HG03066 (cell line): ENCODE data around the gene TANK.
A peak's percentile ranks its signal among the peaks of the same experiment; 100 is the strongest.

Source experiments
- ATAC-seq: cut with Tn5 transposase; IDR thresholded peaks from one replicate; pipeline ENCODE4 v1.9.1; 2021; ENCODE audit warnings: low read depth; ENCODE audit not compliant: unreplicated experiment

The TANK gene

GRCh38 chr2:161160226-161161073 is at the start of gene TANK:
Gene TANK, plus strand, starts transcription at chr2:161160428. Its CDS starts 19,235 bp downstream, at chr2:161179663.
- peak; percentile 87 for ATAC-seq

- ATAC-seq = no peak
These were observed 48.7 kb upstream of the TANK start for GRCh38 chr2:161111531-161111930.

GRCh38 chr2:161112908-161113307 is 47.3 kb upstream of the TANK start:
- no peak for ATAC-seq

GRCh38 chr2:161113693-161114575 is 46.3 kb upstream of the TANK start:
- no peak for ATAC-seq

GRCh38 chr2:161115205-161115604 is 45.0 kb upstream of the TANK start:
- ATAC-seq = no peak

GRCh38 chr2:161115605-161116380 is 44.4 kb upstream of the TANK start:
- ATAC-seq = no peak

GRCh38 chr2:161116509-161116908 is 43.7 kb upstream of the TANK start:
- ATAC-seq = no peak

GRCh38 chr2:161117506-161117905 is 42.7 kb upstream of the TANK start:
- no peak for ATAC-seq

- ATAC-seq = peak; percentile 38
These were observed 41.5 kb upstream of the TANK start for GRCh38 chr2:161118722-161119121.

- ATAC-seq = no peak
These were observed 40.7 kb upstream of the TANK start for GRCh38 chr2:161119483-161119882.

GRCh38 chr2:161120775-161121174 is 39.5 kb upstream of the TANK start:
- no peak for ATAC-seq

- no peak for ATAC-seq
These were observed 38.6 kb upstream of the TANK start for GRCh38 chr2:161121622-161122021.

GRCh38 chr2:161122772-161123530 is 37.3 kb upstream of the TANK start:
- peak; percentile 63 for ATAC-seq

- no peak for ATAC-seq
These were observed 36.6 kb upstream of the TANK start for GRCh38 chr2:161123531-161124030.

- no peak for ATAC-seq
These were observed 36.0 kb upstream of the TANK start for GRCh38 chr2:161124201-161124600.

- no peak for ATAC-seq
These were observed 31.3 kb upstream of the TANK start for GRCh38 chr2:161128885-161129284.

- ATAC-seq = no peak
These were observed 29.9 kb upstream of the TANK start for GRCh38 chr2:161130354-161130753.

GRCh38 chr2:161131074-161131680 is 29.1 kb upstream of the TANK start:
- ATAC-seq = no peak

GRCh38 chr2:161131804-161132203 is 28.4 kb upstream of the TANK start:
- no peak for ATAC-seq
